Left ventricle myocardium inferior (tissue), 1 donor: ENCODE data around the gene FIZ1. TPM values are rescaled to one million over a fixed set of nuclear protein-coding genes. Genes with fewer than 3 reads are reported as not detected.
A peak's percentile ranks its signal among the peaks of the same experiment; 100 is the strongest.

Source experiments
- DNase-seq: peaks from one replicate; pipeline ENCODE4 v3.0.0-alpha.2; 2020
- H3K27ac ChIP-seq: fragments of 200-600 bp; replicated peaks from 2 replicates; pipeline ENCODE4 v1.8.0; 2021
- H3K27me3 ChIP-seq: fragments of 200-600 bp; 2 replicates; pipeline ENCODE4 v1.8.0; 2021; ENCODE audit warnings: low read depth
- H3K36me3 ChIP-seq: fragments of 200-600 bp; 2 replicates; pipeline ENCODE4 v1.8.0; 2021
- H3K4me1 ChIP-seq: fragments of 200-600 bp; 2 replicates; pipeline ENCODE4 v1.8.0; 2021
- H3K4me3 ChIP-seq: fragments of 200-600 bp; 2 replicates; pipeline ENCODE4 v1.8.0; 2021; ENCODE audit warnings: mild to moderate bottlenecking, moderate library complexity
- H3K9me3 ChIP-seq: fragments of 200-600 bp; replicated peaks from 2 replicates; pipeline ENCODE4 v1.8.0; 2021
- intact Hi-C: fragments of 100-400 bp; cut with micrococcal nuclease; formaldehyde crosslinking; loops from one replicate; pipeline ENCODE4 v1.11.0; 2022
- total RNA-seq: library from RNA; stranded (reverse); fragmentation: NEBNext Ultra II Directional; extraction: Animal tissue kit (Norgen Biotek cat#: 25700); gene quantifications from one replicate; pipeline ENCODE4 v1.2.1, GENCODE V29; 2021
- TF ChIP-seq, protein P1 (sequence below): fragments of 200-600 bp; IDR thresholded peaks from 2 replicates; pipeline ENCODE4 v1.8.0; 2021; ENCODE audit warnings: antibody characterized with exemption, mild to moderate bottlenecking, borderline replicate concordance
- donor health status: DM: no; HTN: yes; CAD: no; lungs with severe emphysema.

The FIZ1 gene
- total RNA-seq, 1 donor from 2014 or later: 16.0 TPM

DNA sequence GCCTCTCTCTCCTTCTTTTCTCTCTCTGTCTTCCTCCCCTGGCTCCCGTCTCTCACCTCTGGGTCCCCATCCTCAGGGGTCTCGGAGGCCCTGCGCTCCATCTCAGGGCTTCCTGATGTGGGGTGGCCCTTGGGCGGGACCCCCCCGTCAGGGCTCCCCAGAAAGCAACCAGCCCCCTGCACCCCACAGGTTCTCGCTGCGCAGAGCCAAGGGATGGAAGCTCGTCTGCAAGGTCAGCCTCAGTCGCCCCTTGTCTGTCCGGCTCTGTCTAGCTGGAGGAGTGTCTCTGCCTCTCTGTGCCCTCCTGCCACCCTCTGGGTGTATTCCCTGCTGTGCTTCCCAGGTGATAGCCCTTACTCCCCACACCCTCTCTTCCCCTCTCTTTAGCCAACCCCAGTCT, 53.9 kb downstream of the FIZ1 start, which contains the start of gene SBK3:
Gene SBK3, minus strand, starts transcription at position 101 of the 400 bp plus-strand sequence. Its CDS starts 0 bp downstream, at position 101.
- peak within 1 kb of the TSS; percentile 96 for H3K27ac ChIP-seq
- no peaks in the 10 kb centered on the region for H3K9me3 ChIP-seq
- peaks cover 14% of the 10 kb centered on the region for H3K27me3 ChIP-seq
- intact Hi-C loops: no loop called here
- peak within 1 kb of the TSS; percentile 55 for H3K4me3 ChIP-seq
- DNase-seq: no peak
- no peaks in the 10 kb centered on the region for H3K36me3 ChIP-seq
- TF ChIP-seq, protein P1, sequence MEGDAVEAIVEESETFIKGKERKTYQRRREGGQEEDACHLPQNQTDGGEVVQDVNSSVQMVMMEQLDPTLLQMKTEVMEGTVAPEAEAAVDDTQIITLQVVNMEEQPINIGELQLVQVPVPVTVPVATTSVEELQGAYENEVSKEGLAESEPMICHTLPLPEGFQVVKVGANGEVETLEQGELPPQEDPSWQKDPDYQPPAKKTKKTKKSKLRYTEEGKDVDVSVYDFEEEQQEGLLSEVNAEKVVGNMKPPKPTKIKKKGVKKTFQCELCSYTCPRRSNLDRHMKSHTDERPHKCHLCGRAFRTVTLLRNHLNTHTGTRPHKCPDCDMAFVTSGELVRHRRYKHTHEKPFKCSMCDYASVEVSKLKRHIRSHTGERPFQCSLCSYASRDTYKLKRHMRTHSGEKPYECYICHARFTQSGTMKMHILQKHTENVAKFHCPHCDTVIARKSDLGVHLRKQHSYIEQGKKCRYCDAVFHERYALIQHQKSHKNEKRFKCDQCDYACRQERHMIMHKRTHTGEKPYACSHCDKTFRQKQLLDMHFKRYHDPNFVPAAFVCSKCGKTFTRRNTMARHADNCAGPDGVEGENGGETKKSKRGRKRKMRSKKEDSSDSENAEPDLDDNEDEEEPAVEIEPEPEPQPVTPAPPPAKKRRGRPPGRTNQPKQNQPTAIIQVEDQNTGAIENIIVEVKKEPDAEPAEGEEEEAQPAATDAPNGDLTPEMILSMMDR: no peak
- H3K4me1 ChIP-seq: peaks cover 54% of the 10 kb centered on the region

DNA sequence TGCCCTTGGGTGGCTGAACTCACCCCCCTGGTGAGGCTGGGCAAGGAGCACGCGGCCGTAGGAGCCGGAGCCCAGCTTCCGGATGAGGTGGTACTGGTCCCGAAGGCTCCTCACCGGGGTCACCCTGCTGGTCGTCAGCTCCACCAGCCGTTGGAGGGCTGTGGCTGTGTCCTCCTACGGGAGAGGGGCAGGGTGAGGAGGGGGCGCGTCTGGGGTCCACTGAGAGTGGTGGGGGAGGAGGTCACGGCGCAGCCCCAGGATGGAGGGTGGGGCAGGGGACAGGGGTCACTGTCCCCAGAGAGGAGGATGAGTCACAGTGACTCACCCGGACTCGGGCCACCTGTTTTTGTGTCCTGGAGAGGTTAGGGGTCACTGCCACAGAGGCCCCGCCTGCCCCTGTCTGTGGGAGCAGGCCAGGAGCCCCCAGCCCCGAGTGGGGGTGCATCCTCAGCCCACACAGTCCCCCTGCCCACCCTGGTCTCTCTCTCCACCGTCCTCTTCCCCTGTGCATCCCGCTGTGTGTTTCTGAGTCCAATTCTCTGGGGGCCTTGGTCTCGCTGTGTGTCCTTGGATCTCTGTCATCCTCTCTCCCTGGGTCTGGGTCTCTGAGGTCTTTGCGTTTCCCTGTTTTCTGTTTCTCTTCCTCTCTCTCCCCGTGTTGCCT, 54.4 kb downstream of the FIZ1 start:
- Histone ChIP-seq H3K4me3 (peak overlapping the region; percentile 55), H3K27me3 (peaks cover 13% of the 10 kb centered on the region), H3K4me1 (peaks cover 50% of the 10 kb centered on the region), H3K27ac (peak overlapping the region; percentile 96), H3K9me3 (no peaks in the 10 kb centered on the region), H3K36me3 (no peaks in the 10 kb centered on the region)
- intact Hi-C loops: no loop called here
- no peak for DNase-seq
- TF ChIP-seq, protein P1: no peak

DNA sequence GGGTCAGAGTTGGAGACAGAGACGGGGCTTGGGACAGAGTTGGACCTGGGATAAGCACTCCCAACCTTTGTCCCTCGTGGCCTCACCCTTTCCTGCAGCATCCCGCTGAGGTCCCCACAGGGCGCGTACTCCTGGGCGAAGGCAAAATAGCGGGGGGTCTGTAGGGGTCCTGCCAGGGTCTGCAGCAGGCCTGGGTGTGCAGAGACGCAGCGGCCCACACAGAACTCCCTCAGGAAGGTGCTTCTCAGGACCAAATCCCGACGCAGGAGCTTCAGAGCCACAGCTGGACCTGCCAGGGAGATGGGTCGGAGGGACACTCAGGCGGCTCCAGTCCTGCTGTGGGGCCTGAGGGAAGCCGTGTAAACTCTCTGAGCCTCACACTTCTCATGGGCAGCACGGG, 55.3 kb downstream of the FIZ1 start:
- no peaks in the 10 kb centered on the region for H3K36me3 ChIP-seq
- H3K9me3 ChIP-seq: no peaks in the 10 kb centered on the region
- H3K4me3 ChIP-seq: no peak overlapping the region
- H3K27me3 ChIP-seq: peaks cover 10% of the 10 kb centered on the region
- no peak overlapping the region for H3K27ac ChIP-seq
- TF ChIP-seq, protein P1: no peak
- peaks cover 41% of the 10 kb centered on the region for H3K4me1 ChIP-seq
- intact Hi-C loops: no loop called here
- DNase-seq: no peak

DNA sequence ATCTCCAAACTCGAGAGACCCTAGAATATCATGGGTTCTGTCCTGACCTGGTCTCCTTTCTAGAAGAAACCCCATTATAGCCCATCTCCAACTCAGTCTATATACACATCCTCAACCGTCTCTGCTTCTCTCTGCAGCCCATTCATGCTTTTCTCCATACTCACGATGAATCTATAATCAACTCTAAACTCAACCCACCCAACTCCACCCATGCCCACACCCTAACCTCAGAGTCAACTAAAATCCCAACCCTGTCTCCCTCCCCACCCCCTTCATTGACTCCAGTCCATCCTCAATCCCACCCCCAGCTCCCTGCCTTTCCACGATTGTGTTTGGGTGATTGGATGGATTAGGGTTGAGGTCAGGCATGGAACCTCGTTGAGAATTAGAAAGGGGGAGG, 55.8 kb downstream of the FIZ1 start:
- intact Hi-C loops: no loop called here
- DNase-seq: no peak
- Histone ChIP-seq H3K4me3 (no peak overlapping the region), H3K36me3 (no peaks in the 10 kb centered on the region), H3K4me1 (peaks cover 36% of the 10 kb centered on the region), H3K9me3 (no peaks in the 10 kb centered on the region), H3K27ac (no peak overlapping the region), H3K27me3 (peaks cover 10% of the 10 kb centered on the region)
- TF ChIP-seq, protein P1: no peak

DNA sequence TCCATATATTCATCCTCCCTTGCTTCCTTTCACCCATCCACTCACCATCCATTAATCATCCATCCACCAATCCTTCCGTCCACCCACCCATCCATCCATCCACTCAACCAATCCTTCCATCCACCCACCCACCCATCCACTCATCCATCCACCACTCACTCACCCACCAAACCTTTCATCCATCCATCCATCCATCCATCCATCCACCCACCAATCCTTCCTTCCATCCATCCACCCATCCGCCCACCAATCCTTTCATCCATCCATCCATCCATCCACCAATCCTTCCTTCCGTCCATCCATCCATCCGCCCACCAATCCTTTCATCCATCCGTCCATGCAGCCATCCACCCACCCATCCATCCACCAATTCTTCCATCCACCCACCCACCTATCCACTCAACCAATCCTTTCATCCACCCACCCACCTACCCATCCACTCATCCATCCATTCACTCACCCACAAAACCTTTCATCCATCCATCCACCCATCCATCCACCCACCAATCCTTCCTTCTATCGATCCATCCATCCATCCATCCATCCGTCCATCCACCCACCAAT, 56.9 kb downstream of the FIZ1 start:
- Histone ChIP-seq H3K36me3 (no peaks in the 10 kb centered on the region), H3K27ac (no peak overlapping the region), H3K27me3 (peaks cover 8% of the 10 kb centered on the region), H3K4me3 (no peak overlapping the region), H3K4me1 (peaks cover 30% of the 10 kb centered on the region), H3K9me3 (no peaks in the 10 kb centered on the region)
- DNase-seq: no peak
- intact Hi-C loops: no loop called here
- TF ChIP-seq, protein P1: no peak

Other genes starting within 250 kb of the FIZ1 start
- gene COX6B2, start 244.8 kb downstream of the FIZ1 start, total RNA-seq: not detected
- gene GARIN5B, start 236.3 kb downstream of the FIZ1 start, total RNA-seq: not detected
- not detected for gene IL11, start 229.1 kb downstream of the FIZ1 start, total RNA-seq
- gene TMEM190, start 222.7 kb downstream of the FIZ1 start, total RNA-seq: not detected
- 0.69 TPM for gene TMEM238, start 215.2 kb downstream of the FIZ1 start, total RNA-seq
- gene RPL28, start 213.6 kb downstream of the FIZ1 start, total RNA-seq: 559 TPM
- 33.2 TPM for gene UBE2S, start 191.7 kb downstream of the FIZ1 start, total RNA-seq
- not detected for gene SHISA7, start 156.2 kb downstream of the FIZ1 start, total RNA-seq
- 52.6 TPM for gene ISOC2, start 137.9 kb downstream of the FIZ1 start, total RNA-seq
- gene C19orf85, start 134.8 kb downstream of the FIZ1 start, total RNA-seq: not detected
- 5.4 TPM for gene ZNF628, start 122.9 kb downstream of the FIZ1 start, total RNA-seq
- 5.2 TPM for gene NAT14, start 114.3 kb downstream of the FIZ1 start, total RNA-seq
- 3.7 TPM for gene SSC5D, start 111.1 kb downstream of the FIZ1 start, total RNA-seq
- gene SBK2, start 62.4 kb downstream of the FIZ1 start, total RNA-seq: 6.5 TPM
- gene SBK3, start 54.0 kb downstream of the FIZ1 start, total RNA-seq: 21.1 TPM
- gene ZNF579, start 18.7 kb downstream of the FIZ1 start, total RNA-seq: 11.5 TPM
- gene ZNF524, start 771 bp upstream of the FIZ1 start, total RNA-seq: 15.6 TPM
- gene ZNF865, start 6.1 kb upstream of the FIZ1 start, total RNA-seq: 17.0 TPM
- 13.2 TPM for gene ZNF784, start 25.0 kb upstream of the FIZ1 start, total RNA-seq
- gene ZNF580, start 41.5 kb upstream of the FIZ1 start, total RNA-seq: 11.8 TPM
- gene ZNF581, start 44.1 kb upstream of the FIZ1 start, total RNA-seq: 7.1 TPM
- gene CCDC106, start 48.7 kb upstream of the FIZ1 start, total RNA-seq: 14.6 TPM
- 74.0 TPM for gene U2AF2, start 55.5 kb upstream of the FIZ1 start, total RNA-seq
- gene EPN1, start 75.7 kb upstream of the FIZ1 start, total RNA-seq: 205 TPM
- not detected for gene NLRP9, start 138.9 kb upstream of the FIZ1 start, total RNA-seq
- gene RFPL4A, start 159.6 kb upstream of the FIZ1 start, total RNA-seq: not detected
- not detected for gene RFPL4AL1, start 169.6 kb upstream of the FIZ1 start, total RNA-seq
- gene NLRP11, start 232.5 kb upstream of the FIZ1 start, total RNA-seq: not detected
- gene NLRP4, start 237.0 kb upstream of the FIZ1 start, total RNA-seq: not detected